Brain microvascular endothelial cell (primary cell): ENCODE measurements around the gene C1orf210.
A peak's percentile ranks its signal among the peaks of the same experiment; 100 is the strongest.

Experiments
- DNase-seq: peaks from one replicate; pipeline ENCODE4 v3.0.0-alpha.2; 2020
- H3K27ac ChIP-seq: fragments of 250-450 bp; sonication (Bioruptor Pico); 2 replicates; pipeline ENCODE4 v1.5.1; 2020; ENCODE audit warnings: mild to moderate bottlenecking, moderate library complexity
- H3K27me3 ChIP-seq: fragments of 250-450 bp; sonication (Bioruptor Pico); replicated peaks from 2 replicates; pipeline ENCODE4 v1.5.1; 2020; ENCODE audit warnings: mild to moderate bottlenecking
- H3K36me3 ChIP-seq: fragments of 250-450 bp; sonication (Bioruptor Pico); replicated peaks from 2 replicates; pipeline ENCODE4 v1.5.1; 2020; ENCODE audit warnings: mild to moderate bottlenecking
- H3K4me3 ChIP-seq: 2 replicates; pipeline ENCODE4 v1.5.1; 2011; ENCODE audit warnings: low read depth, mild to moderate bottlenecking, control low read depth, low read length, moderate library complexity
- CTCF ChIP-seq: IDR thresholded peaks from 2 replicates; pipeline ENCODE4 v1.5.1; 2011; ENCODE audit warnings: low read depth, mild to moderate bottlenecking, moderate library complexity, low read length, control low read depth, inconsistent platforms; ENCODE audit errors: missing control alignments
- in situ Hi-C: cut with HindIII; loops from 2 replicates; pipeline ENCODE4 v1.10.0; 2017; ENCODE audit warnings: low sequenced_read_pairs, low pct_ligation_motif_present

The C1orf210 gene

GRCh38 chr1:43235451-43236121, 49.8 kb downstream of the C1orf210 start:
- Histone ChIP-seq H3K27ac (no peak overlapping the region), H3K36me3 (no peaks in the 10 kb centered on the region), H3K4me3 (no peak overlapping the region), H3K27me3 (no peaks in the 10 kb centered on the region)
- no peak for TF ChIP-seq CTCF
- DNase-seq: no peak
- in situ Hi-C loops: loop anchor here (25.0 kb wide), 1 partner anchor 177 kb away; no protein-coding TSS in a partner anchor

- H3K4me3 ChIP-seq: no peak overlapping the region
- H3K27ac ChIP-seq: no peak overlapping the region
- DNase-seq: no peak
- H3K36me3 ChIP-seq: no peaks in the 10 kb centered on the region
- no peak for TF ChIP-seq CTCF
- no peaks in the 10 kb centered on the region for H3K27me3 ChIP-seq
- in situ Hi-C loops: loop anchor here (25.0 kb wide), 1 partner anchor 177 kb away; no protein-coding TSS in a partner anchor
Measured at GRCh38 chr1:43235040-43235439, 50.3 kb downstream of the C1orf210 start.

- Histone ChIP-seq H3K27ac (no peak overlapping the region), H3K4me3 (no peak overlapping the region), H3K27me3 (no peaks in the 10 kb centered on the region), H3K36me3 (no peaks in the 10 kb centered on the region)
- no peak for TF ChIP-seq CTCF
- no peak for DNase-seq
- in situ Hi-C loops: loop anchor here (25.0 kb wide), 1 partner anchor 178 kb away; no protein-coding TSS in a partner anchor
Measured at GRCh38 chr1:43234267-43234666, 51.1 kb downstream of the C1orf210 start.

- H3K4me3 ChIP-seq: no peak overlapping the region
- no peaks in the 10 kb centered on the region for H3K27me3 ChIP-seq
- DNase-seq: no peak
- in situ Hi-C loops: loop anchor here (25.0 kb wide), 1 partner anchor 179 kb away; no protein-coding TSS in a partner anchor
- H3K36me3 ChIP-seq: no peaks in the 10 kb centered on the region
- TF ChIP-seq CTCF: no peak
- no peak overlapping the region for H3K27ac ChIP-seq
Measured at GRCh38 chr1:43233631-43234030, 51.8 kb downstream of the C1orf210 start.

- TF ChIP-seq CTCF: no peak
- in situ Hi-C loops: loop anchor here (25.0 kb wide), 1 partner anchor 180 kb away; no protein-coding TSS in a partner anchor
Measured at GRCh38 chr1:43232482-43232881, 52.9 kb downstream of the C1orf210 start.

DNA sequence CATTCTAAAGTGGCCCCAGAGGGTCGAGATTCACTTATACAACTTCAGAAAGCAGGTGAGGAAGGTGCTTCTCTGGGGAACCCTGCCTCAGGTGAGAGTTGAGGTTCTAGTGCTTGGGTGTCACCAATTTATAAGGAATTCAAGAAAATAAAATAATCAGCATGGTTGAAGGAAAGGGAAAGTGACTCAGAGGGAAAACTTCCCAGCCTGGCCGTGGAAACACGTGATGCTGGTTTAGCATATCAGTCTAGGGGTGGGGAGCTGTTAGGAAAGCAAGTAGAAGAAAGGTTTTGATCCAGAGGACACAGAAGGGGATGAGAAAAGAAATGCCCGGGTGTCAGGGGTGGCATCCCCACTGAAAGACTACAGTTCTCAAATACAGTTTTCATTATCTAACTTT, 53.3 kb downstream of the C1orf210 start:
- in situ Hi-C loops: loop anchor here (25.0 kb wide), 1 partner anchor 180 kb away; no protein-coding TSS in a partner anchor
- H3K36me3 ChIP-seq: no peaks in the 10 kb centered on the region
- H3K27ac ChIP-seq: peak overlapping the region; percentile 40
- no peaks in the 10 kb centered on the region for H3K27me3 ChIP-seq
- TF ChIP-seq CTCF: no peak
- peak; percentile 73 for DNase-seq
- no peak overlapping the region for H3K4me3 ChIP-seq

More at GRCh38 chr1:43232482-43232881, 52.9 kb downstream of the C1orf210 start:
- no peaks in the 10 kb centered on the region for H3K27me3 ChIP-seq
- no peak overlapping the region for H3K4me3 ChIP-seq
- DNase-seq: no peak
- H3K36me3 ChIP-seq: no peaks in the 10 kb centered on the region
- H3K27ac ChIP-seq: peak overlapping the region; percentile 40
